HG02973 (cell line): ENCODE results near the gene TSSK3.
A peak's percentile ranks its signal among the peaks of the same experiment; 100 is the strongest.

Source experiments
- ATAC-seq: cut with Tn5 transposase; IDR thresholded peaks from one replicate; pipeline ENCODE4 v1.9.1; 2021; ENCODE audit warnings: moderate library complexity; ENCODE audit not compliant: unreplicated experiment

TSSK3 gene, protein sequence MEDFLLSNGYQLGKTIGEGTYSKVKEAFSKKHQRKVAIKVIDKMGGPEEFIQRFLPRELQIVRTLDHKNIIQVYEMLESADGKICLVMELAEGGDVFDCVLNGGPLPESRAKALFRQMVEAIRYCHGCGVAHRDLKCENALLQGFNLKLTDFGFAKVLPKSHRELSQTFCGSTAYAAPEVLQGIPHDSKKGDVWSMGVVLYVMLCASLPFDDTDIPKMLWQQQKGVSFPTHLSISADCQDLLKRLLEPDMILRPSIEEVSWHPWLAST

DNA sequence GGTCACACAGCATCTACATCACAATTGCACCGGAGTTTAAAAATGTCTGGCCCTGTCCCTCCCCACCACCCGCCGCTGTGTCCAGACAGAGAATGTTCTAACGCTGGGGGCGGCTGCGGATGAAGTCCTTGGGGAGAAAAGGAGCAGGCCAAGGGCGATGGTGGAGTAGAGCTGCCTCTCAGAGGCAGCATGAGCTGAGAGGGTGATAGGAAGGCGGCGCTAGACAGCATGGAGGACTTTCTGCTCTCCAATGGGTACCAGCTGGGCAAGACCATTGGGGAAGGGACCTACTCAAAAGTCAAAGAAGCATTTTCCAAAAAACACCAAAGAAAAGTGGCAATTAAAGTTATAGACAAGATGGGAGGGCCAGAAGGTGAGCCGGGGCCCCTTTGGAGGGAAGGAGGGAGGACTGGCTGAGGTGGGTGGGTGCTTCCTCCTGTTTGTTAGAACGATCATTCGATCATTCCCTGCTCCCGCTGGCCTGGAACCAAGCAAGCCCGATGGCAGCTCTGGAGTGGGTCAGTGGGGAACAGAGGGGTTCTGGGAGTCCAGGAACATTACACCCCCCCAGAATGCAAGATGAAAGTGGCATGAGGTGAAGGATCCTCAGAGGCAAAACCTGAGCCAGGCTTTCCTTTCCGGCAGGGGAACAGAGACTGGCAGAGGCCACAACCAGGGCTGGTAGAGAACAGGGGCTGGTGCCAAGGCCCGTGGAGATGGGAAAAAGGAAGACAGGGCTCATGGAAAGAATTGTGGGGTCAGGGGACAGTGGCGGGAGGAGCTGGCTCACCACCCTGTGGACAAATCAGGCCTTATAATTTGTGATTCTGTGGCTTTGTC, at the start of gene TSSK3, which contains the start of gene FAM229A:
Gene TSSK3 (plus strand): TSS at position 66 of the 840 bp plus-strand sequence. CDS start 163 bp downstream, at position 229.
Gene FAM229A (minus strand): TSS at position 12 of the 840 bp plus-strand sequence. CDS start 394 bp downstream, outside the sequence.
- no peak for ATAC-seq

DNA sequence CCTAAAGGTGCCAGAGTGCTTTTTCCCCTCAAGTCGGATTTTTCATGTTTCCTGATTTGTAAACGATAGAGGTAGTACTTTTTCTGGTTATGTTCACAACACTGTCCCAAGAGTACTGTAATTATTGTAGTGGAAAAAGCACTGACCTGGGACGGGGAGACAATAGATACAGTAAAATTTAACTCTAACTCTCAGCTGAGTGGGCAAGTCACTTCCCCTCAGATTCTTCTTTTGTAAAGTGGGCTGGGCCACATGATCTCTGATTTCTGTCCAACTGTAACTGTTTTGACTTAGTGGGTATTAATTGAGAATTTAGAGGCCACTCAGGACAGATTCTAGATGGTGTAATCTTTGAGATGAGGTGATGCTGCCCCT, 45.4 kb upstream of the TSSK3 start:
- ATAC-seq = no peak

DNA sequence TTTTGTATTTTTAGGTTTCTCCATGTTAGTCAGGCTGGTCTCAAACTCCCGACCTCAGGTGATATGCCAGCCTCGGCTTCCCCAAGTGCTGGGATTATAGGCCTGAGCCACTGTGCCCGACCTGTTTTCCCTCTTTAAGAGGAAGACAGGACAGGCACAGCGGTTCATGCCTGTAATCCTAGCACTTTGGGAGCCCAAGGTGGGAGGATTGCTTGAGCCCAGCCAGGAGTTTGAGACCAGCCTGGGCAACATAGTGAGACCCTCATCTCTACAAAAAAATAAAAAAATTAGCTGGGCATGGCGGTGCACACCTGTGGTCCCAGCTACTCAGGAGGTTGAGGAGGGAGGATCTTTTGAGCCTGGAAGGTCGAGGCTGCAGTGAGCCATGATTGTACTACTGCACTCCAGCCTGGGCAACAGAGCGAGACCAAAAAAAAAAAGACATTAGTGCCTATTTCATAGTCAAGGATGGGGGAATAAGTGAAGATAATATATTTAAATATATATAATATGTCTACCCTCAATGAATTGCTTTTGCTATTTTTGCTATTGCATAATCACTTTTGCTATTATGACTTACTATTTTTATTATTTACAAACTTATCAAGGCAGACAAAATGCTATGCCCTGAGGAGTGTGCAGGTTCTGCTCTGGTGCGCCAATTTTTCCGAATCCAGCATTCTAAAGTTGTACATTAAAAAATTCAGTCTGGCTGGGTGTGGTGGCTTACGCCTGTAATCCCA, 44.0 kb upstream of the TSSK3 start:
- no peak for ATAC-seq

DNA sequence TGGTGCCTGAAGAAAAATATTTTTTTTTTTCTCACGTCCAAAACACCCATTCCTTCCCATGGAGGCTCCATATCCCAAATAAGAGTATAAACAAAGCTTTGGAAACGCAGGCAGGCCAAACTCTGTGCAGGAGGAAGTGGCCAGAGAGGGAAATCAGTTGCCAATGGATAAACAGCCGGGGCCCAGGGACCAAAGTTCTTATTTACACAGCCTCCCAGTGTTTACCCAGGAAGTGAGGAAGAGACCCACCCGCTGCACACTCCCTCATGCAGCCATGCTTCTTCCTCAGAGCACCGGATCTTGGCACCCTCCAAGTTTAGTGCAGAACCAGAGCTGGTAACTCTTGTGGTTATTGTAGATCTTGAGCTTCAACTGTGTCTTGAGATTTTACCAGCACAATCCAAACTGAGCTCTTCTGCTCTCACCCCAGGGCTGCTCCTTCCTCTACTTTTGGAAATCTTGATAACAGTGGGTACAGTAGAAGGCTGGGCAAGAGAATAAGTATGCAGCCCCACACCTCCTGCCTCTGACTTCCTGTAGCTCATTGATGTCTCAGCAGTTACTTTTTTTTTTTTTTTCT, 40.5 kb upstream of the TSSK3 start:
- ATAC-seq = no peak

DNA sequence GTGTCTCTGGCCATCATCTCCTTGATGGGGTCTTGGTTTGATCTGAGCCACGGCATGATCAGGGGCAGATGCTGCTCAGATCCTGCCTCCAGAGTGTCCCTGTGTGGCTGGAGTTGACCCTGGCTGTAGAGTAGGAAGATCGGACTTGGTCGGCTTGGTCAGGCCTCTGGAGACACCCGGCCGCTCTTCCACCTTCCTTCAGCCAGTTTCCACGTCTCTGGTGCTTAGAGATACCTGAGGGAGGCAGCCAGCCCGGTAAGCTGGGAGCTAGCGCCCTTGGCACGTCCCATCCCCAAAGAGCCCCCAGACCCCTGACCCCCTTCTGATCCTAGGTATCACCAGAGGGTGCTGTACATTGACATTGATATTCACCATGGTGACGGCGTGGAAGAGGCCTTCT, 35.1 kb upstream of the TSSK3 start:
- ATAC-seq = no peak

DNA sequence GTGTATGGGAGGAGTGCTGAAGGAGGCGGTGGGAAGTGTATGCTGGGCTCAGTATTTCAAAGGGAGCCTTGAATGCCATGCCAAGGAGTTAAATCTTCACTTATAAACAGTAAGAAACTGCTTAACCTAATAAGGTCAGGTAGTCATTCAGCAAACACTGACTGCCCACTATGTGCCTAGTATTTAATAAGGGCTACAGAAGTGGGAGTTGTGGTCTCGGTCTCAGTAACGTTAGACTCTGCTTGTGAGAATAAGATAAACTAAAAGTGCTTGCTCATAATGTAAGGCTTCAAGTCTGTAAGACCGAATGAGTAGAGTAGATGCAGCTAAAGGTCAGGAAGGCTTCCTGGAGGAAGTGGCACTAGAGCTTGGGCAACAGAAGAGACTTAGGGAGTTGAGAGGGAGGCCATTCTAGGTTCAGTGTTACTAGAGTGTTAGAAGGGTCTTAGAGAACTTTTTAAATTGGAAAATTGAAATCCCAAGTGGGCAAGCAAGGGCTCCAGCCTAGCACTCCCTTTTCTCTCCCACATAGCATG, 32.3 kb upstream of the TSSK3 start:
- no peak for ATAC-seq

DNA sequence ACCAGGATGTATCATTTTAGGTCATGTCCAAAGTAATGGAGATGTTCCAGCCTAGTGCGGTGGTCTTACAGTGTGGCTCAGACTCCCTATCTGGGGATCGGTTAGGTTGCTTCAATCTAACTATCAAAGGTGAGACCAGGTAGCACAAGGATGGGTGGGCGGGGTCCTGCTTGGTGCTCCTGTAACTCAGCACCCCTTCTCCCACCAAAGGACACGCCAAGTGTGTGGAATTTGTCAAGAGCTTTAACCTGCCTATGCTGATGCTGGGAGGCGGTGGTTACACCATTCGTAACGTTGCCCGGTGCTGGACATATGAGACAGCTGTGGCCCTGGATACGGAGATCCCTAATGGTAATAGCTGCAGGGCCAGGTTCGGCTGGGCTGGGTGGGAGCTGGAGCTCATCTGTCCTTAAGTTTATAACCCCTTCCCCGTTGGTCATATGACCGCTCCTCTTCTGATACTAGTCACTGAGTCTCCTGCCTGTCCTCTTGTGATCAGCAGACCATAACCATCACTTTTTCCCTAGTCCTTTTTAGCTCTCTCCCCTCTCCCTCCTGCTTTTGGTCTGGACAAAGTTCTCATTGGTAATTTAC, 31.7 kb upstream of the TSSK3 start:
- ATAC-seq = no peak

DNA sequence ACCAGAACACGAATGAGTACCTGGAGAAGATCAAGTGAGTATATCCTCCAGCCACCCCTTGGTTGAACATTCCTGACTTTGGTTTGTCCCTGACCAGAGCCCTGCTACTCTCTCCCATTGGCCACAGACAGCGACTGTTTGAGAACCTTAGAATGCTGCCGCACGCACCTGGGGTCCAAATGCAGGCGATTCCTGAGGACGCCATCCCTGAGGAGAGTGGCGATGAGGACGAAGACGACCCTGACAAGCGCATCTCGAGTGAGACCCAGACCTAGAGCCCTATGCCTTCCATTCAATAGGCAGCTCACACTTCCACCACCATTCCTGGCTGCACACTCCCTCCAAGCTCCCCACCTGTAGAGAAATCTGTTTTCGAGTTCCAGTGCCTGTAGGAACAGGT, 30.8 kb upstream of the TSSK3 start:
- no peak for ATAC-seq

DNA sequence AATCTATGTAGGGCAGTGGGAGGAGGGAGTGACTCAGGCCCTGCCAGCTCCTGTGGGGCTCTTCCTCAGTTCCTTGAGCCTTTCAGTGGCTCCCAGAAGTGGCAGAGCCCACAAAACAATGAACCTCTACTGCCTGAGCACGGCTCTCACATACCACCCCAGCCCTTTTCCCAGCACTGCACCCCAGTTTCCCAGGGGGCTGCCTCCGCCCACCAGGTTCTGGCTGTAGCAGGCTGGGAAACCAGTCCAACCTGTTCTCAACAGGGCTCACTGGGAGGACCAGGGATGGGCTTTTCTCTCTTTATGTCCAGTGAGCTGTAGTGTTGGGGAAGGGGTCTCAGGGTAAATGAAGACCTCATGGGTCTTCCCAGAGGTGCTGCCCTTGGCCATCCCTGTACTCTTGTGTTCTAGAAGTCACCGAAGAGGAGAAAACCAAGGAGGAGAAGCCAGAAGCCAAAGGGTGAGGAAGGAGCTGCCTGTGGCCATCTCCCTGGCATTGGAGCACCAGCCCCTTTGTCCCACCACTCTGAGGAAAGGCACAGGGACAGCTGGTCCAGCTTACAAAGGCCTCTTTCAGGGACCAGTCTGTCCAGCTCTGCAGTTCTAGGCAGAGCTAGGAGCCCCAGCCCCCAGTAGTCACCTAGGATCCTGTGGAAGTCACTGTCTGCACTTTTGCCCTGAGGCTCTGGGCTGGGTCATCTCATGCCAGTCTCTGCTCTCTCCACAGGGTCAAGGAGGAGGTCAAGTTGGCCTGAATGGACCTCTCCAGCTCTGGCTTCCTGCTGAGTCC, 29.9 kb upstream of the TSSK3 start:
- ATAC-seq = no peak

DNA sequence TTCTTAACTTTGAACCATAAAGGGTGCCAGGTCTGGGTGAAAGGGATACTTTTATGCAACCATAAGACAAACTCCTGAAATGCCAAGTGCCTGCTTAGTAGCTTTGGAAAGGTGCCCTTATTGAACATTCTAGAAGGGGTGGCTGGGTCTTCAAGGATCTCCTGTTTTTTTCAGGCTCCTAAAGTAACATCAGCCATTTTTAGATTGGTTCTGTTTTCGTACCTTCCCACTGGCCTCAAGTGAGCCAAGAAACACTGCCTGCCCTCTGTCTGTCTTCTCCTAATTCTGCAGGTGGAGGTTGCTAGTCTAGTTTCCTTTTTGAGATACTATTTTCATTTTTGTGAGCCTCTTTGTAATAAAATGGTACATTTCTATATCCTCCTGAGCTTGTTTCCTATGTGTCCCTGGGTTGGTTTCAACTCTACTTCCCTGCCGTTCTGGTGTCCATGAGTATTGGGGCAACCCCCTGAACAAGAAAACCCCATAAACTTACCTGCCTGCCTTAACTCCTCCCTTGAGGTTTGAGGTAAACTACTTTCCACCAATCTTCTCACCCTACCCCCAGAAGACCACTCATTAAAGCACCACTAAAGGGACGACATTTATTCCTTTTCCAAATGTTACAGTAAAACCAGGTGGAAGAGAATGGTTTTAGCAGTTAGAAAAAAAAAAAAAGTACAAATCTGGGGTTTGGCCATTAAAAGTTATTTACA, 28.9 kb upstream of the TSSK3 start:
- ATAC-seq = no peak

DNA sequence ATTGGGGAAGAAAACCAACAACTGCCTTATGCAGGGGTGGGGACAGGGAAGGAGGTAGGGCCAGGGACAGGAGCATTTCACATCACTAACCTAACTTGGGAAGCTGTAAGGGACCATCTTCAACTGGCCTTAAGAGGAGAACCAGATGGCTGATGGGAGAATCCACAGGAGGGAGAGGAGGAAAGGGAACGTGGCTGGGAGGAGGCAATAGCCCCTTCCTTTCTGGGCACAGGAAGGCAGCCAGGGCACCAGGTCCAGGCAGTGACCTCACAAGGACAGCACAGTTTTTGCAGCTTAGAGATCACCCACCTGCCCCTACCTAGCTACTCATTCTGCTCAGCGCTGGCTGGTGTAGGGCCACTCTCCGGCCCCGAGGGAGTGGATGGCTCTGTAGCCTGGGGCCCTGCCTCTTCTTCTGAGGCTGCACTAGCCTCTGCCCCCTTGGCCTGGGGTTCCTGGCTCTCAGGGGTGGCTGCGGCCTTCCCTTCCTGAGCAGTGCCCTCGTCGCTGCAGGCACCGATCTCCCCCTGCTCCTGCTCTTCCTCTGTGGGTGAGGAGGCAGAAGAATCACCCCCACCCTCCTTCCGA, 28.0 kb upstream of the TSSK3 start:
- no peak for ATAC-seq

DNA sequence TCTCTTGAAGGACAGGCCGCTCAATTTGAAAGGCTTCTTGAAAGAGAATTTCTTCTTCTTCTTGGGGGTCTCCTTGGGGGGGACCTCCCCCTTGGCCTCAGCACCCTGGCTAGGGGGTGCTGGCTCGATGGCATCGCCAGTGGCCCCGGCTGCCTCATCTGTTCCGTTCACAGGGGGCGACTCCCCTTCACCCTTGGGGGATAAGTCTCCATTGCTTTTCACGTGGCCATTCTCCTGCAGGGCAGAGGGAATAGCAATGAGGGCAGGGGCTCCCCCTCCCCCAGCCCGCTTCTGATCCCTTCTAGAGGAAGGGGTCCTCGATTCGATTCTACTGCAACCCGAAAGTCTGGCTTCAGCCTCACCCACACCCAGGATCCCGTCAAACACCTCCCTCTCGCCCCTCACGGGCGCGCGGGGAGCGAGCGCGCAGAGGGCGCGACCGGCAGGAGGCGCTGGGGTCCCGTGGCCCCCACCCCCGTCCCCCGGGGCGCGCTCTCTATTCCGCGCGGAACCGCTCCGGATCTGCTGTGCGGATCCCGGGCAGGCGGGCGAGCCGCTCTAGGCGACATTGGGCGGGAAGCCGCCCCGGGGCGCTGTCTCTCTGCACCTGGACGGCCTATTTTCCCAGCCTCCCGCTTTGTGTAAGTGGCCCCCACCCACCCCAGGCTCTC, 27.3 kb upstream of the TSSK3 start:
- ATAC-seq = no peak

DNA sequence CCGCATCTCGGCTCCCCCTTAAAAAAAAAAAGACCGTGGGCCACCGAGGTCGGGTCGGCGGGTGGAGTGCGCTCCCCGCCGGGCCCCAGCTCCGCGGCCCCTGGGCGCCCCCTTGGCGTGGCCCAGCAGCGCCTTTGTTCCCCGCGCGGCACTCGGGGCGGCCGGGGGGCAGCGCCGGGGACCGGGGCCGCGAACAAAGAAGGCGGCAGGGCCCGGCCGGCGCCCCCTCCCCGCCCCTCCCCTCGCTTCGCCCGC, 26.9 kb upstream of the TSSK3 start:
- no peak for ATAC-seq

DNA sequence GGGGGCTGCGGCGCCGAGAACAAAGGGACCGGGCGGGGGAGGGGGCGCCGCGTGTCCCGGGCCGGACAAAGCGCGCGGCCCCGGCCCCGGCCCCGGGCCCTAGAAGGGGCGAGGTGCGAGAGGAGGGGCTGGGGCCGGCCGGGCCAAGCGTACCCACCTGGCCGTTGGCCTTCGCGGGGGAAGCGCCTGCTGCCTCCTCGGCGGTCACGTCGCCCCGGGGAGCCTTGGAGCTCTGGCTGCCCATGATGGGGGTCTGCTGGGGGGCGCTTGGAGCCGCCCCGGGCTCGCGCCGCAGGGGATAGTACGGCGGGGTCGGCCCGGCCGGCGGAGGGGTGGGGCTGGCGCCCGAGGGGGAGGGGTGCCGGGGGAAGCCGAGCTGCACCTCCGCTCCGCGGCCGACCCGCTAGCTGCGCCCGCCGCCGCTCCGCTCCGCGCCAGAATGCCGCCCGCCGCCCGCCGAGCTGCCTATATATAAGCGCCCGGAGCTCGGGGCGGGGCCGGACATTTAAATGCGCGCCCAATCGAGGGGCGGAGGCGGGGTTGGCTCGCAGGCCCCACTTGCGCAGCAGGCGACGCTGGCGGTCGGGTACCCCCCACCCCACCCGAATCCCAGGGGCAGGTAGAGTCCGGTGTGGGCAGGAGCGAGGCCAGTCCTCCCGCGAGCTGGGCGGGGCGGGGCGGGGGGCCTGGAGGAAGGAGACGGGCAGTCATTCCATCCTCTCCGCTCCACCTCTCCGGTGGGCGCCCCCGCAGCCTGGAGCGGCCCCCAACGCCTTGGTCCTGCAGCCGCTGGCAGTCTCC, 26.3 kb upstream of the TSSK3 start, which contains the start of gene MARCKSL1:
Gene MARCKSL1 (minus strand): TSS at position 444 of the 801 bp plus-strand sequence. CDS start 200 bp downstream, at position 244.
- peak; percentile 38 for ATAC-seq

DNA sequence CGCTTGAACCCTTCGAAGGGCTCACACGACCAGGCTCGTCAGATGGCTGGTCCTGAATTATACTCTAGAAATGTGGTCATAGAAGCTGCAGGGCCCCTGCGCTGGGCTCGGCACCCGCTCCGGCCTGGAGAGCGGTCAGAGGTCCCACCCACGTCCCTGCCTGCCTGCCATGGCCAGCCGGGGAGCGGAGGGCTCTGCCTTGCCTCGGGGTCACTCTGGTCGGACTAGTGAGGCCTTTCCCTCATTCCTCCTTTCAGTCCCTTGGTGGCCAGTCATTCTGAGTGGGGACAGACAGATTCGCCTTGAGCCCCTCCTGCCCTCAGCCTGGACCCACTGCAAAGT, 25.8 kb upstream of the TSSK3 start:
- no peak for ATAC-seq

DNA sequence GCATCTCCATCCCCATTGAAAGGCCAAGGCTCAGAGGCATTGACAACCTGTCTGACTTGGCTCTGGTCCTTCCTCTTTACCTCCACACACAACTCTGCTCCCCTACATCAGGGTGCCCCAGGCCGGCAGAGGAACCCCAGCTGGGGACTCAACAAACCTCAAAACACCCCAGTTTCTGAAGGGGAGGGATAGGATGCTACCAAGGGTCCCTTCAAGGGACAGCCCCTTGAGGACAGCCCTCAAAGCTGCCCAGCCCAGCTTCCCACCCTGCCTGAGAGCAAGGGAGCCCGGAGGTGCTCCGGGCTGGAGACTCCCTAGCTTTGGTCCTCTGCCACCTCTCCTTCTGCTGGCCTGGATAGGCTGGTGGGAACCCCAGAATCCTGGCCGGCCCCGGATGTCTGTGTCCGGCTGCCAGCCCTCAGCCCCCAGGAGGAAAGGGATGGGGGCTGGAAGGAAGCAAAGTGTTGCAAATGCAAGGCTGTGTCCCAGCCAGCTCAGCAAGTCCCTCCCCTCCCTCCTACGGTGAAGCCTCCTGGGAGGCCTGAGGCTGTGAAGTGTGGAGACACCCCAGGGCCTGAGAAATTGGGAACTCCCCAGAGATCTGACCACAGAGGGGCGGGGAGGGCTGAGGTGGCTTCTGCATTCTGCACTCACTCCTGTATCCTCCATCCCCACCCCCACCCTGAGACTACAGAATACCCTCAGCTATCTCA, 25.2 kb upstream of the TSSK3 start:
- ATAC-seq = no peak
